Measurements from ENCODE around the gene DGCR2.

DGCR2 gene

GRCh38 chr22:19147195-19147780, 25.1 kb upstream of the DGCR2 start:
- DNase-seq (ENCODE audit: extremely low read depth, insufficient read length) = no peak
- H3K27me3 ChIP-seq (replicated peaks; ENCODE audit: control insufficient read depth, insufficient read depth, low read length) = peaks cover 1% of the 10 kb centered on the region; the same call in 1 of the 2 replicates
- no peak overlapping the region for H3K4me3 ChIP-seq (replicated peaks; ENCODE audit: low read depth, low read length)
- H3K36me3 ChIP-seq (ENCODE audit: control insufficient read depth, insufficient read depth, low read length) = peaks cover 2% of the 10 kb centered on the region
- TF ChIP-seq CTCF (IDR thresholded peaks at IDR 0.05; ENCODE audit: insufficient read depth, low read length, poor library complexity, severe bottlenecking) = no peak

GRCh38 chr22:19146215-19146968, 24.2 kb upstream of the DGCR2 start:
- H3K4me3 ChIP-seq (replicated peaks; ENCODE audit: low read depth, low read length) = no peak overlapping the region
- 0 out of 2 replicates have a peak, but pooled peaks cover 1% of the 10 kb centered on the region for H3K27me3 ChIP-seq (replicated peaks; ENCODE audit: control insufficient read depth, insufficient read depth, low read length)
- H3K36me3 ChIP-seq (ENCODE audit: control insufficient read depth, insufficient read depth, low read length) = peaks cover 6% of the 10 kb centered on the region
- TF ChIP-seq CTCF (IDR thresholded peaks at IDR 0.05; ENCODE audit: insufficient read depth, low read length, poor library complexity, severe bottlenecking) = no peak
- no peak for DNase-seq (ENCODE audit: extremely low read depth, insufficient read length)

- no peak for TF ChIP-seq CTCF (IDR thresholded peaks at IDR 0.05; ENCODE audit: insufficient read depth, low read length, poor library complexity, severe bottlenecking)
- DNase-seq (ENCODE audit: extremely low read depth, insufficient read length) = no peak
- peaks cover 17% of the 10 kb centered on the region for H3K36me3 ChIP-seq (ENCODE audit: control insufficient read depth, insufficient read depth, low read length)
- no peaks in the 10 kb centered on the region for H3K27me3 ChIP-seq (replicated peaks; ENCODE audit: control insufficient read depth, insufficient read depth, low read length)
- H3K4me3 ChIP-seq (replicated peaks; ENCODE audit: low read depth, low read length) = peak overlapping the region; percentile 98
Observed at GRCh38 chr22:19143967-19144400, 21.8 kb upstream of the DGCR2 start.

GRCh38 chr22:19143212-19143611, 21.0 kb upstream of the DGCR2 start:
- DNase-seq (ENCODE audit: extremely low read depth, insufficient read length) = no peak
- Histone ChIP-seq H3K4me3 (replicated peaks; ENCODE audit: low read depth, low read length) (no peak overlapping the region), H3K36me3 (ENCODE audit: control insufficient read depth, insufficient read depth, low read length) (peaks cover 24% of the 10 kb centered on the region), H3K27me3 (replicated peaks; ENCODE audit: control insufficient read depth, insufficient read depth, low read length) (no peaks in the 10 kb centered on the region)
- no peak for TF ChIP-seq CTCF (IDR thresholded peaks at IDR 0.05; ENCODE audit: insufficient read depth, low read length, poor library complexity, severe bottlenecking)

- TF ChIP-seq CTCF (IDR thresholded peaks at IDR 0.05; ENCODE audit: insufficient read depth, low read length, poor library complexity, severe bottlenecking) = no peak
- no peak for DNase-seq (ENCODE audit: extremely low read depth, insufficient read length)
- Histone ChIP-seq H3K36me3 (ENCODE audit: control insufficient read depth, insufficient read depth, low read length) (peaks cover 32% of the 10 kb centered on the region), H3K4me3 (replicated peaks; ENCODE audit: low read depth, low read length) (no peak overlapping the region), H3K27me3 (replicated peaks; ENCODE audit: control insufficient read depth, insufficient read depth, low read length) (no peaks in the 10 kb centered on the region)
Observed at GRCh38 chr22:19142394-19142793, 20.2 kb upstream of the DGCR2 start.

All from GM06990 (cell line).